Measurements from ENCODE around the gene HHAT. TPM values are rescaled to one million over a fixed set of nuclear protein-coding genes. Genes with fewer than 3 reads are reported as not detected.
"Not testable (repeated sequence)": the region's sequence is repeated elsewhere in the genome, so short reads cannot be mapped to it uniquely, and the experiment has no call there.

The HHAT gene
- total RNA-seq, 1 donor from 2014 or later: 6.9 TPM

DNA sequence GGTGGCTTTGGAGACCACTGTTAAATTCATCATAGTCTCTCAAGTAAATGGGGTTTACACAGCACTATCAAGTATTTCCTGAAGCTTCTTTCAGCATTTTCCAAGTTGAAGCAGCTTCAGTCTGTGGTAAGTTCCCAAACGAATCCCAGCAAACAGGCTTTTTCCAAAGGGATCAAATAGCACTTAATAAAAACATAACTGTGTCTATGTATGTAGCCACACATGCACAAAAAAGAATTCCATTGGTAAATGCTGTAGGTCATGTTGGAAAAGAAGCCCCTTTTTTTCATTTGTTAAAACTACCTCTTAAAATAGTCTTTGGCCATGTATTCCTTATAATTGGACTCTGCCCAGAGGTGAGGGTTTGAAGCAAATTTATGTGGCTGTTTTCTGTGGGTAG lies 69.8 kb downstream of the HHAT start:
- peaks cover 12% of the 10 kb centered on the region for H3K4me1 Mint-ChIP-seq
- TF ChIP-seq, protein P1, sequence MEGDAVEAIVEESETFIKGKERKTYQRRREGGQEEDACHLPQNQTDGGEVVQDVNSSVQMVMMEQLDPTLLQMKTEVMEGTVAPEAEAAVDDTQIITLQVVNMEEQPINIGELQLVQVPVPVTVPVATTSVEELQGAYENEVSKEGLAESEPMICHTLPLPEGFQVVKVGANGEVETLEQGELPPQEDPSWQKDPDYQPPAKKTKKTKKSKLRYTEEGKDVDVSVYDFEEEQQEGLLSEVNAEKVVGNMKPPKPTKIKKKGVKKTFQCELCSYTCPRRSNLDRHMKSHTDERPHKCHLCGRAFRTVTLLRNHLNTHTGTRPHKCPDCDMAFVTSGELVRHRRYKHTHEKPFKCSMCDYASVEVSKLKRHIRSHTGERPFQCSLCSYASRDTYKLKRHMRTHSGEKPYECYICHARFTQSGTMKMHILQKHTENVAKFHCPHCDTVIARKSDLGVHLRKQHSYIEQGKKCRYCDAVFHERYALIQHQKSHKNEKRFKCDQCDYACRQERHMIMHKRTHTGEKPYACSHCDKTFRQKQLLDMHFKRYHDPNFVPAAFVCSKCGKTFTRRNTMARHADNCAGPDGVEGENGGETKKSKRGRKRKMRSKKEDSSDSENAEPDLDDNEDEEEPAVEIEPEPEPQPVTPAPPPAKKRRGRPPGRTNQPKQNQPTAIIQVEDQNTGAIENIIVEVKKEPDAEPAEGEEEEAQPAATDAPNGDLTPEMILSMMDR (conservative IDR thresholded peaks at IDR 0.05): no peak
- peaks cover 6% of the 10 kb centered on the region for H3K36me3 Mint-ChIP-seq (ENCODE audit: low read depth)
- H3K9me3 Mint-ChIP-seq: peaks cover 7% of the 10 kb centered on the region
- H3K27me3 Mint-ChIP-seq (ENCODE audit: low read depth): no peaks in the 10 kb centered on the region
- no peak overlapping the region for H3K27ac Mint-ChIP-seq (ENCODE audit: unreplicated experiment)
- H3K4me3 Mint-ChIP-seq: no peak overlapping the region
- DNase-seq (ENCODE audit: low read depth, low spot score): no peak

DNA sequence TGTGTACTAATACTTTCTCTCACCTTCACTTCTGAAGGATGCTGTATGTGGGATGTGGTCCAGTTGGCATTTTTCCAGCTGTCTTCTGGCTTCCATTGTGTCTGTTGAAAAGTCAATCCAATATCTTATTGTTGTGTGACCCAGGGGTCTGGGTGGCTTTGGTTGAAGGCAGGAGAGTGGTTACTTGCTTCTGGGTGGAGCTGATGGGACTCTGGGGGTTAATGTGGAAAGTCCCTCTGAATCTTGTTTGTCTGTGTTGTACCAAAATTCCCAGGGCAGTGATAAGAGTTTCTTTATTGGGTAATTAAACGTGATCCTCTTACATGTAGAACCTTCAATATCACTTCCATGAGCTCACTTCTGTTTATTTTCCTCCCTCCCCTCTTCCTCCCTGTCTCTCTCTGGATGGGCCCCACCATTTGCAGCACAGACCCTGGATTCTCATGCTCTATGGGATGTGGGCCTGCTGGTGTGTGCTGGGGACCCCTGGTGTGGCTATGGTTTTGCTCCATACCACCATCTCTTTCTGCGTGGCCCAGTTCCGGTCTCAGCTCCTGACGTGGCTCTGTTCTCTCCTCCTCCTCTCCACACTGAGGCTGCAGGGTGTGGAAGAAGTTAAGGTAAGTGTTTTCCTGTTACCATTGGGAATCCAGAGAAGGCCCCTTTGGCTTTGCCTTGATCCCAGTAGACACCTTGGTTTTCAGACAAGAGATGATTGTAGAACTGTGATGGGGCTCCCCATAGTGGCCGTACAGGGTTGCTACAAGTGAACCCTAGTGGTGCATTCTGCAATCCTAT lies 71.5 kb downstream of the HHAT start:
- TF ChIP-seq, protein P1 (conservative IDR thresholded peaks at IDR 0.05): peak; percentile 84

DNA sequence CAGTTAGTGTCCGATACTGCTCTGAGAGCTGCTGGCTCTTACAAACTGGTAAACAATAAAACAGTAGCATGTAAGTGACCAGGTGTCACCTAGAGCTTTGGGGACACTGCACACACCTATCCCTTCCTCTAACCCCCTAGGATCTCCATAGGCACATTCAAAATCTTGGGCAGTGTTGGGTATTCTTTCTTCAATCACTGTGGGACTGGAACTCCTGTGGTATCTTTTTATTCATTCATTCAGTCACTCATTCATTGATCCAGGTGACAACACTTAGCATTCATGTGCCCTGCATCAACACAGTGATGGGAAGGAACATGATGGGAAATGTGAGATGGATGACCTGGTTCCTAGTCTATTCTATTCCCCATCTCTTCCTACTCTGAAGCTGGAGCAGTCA lies 73.9 kb downstream of the HHAT start:
- Mint-ChIP-seq H3K36me3 (ENCODE audit: low read depth) (peaks cover 2% of the 10 kb centered on the region), H3K27me3 (ENCODE audit: low read depth) (no peaks in the 10 kb centered on the region), H3K9me3 (peaks cover 2% of the 10 kb centered on the region), H3K4me3 (no peak overlapping the region), H3K4me1 (peaks cover 8% of the 10 kb centered on the region), H3K27ac (ENCODE audit: unreplicated experiment) (no peak overlapping the region)
- DNase-seq (ENCODE audit: low read depth, low spot score): no peak
- TF ChIP-seq, protein P1 (conservative IDR thresholded peaks at IDR 0.05): no peak

More for the DNA sequence above, 71.5 kb downstream of the HHAT start:
- peak overlapping the region; percentile 90 for H3K27ac Mint-ChIP-seq (ENCODE audit: unreplicated experiment)
- H3K4me1 Mint-ChIP-seq: peaks cover 5% of the 10 kb centered on the region
- no peak overlapping the region for H3K4me3 Mint-ChIP-seq
- peaks cover 7% of the 10 kb centered on the region for H3K9me3 Mint-ChIP-seq
- no peaks in the 10 kb centered on the region for H3K27me3 Mint-ChIP-seq (ENCODE audit: low read depth)
- peaks cover 6% of the 10 kb centered on the region for H3K36me3 Mint-ChIP-seq (ENCODE audit: low read depth)
- DNase-seq (ENCODE audit: low read depth, low spot score): peak; percentile 51

DNA sequence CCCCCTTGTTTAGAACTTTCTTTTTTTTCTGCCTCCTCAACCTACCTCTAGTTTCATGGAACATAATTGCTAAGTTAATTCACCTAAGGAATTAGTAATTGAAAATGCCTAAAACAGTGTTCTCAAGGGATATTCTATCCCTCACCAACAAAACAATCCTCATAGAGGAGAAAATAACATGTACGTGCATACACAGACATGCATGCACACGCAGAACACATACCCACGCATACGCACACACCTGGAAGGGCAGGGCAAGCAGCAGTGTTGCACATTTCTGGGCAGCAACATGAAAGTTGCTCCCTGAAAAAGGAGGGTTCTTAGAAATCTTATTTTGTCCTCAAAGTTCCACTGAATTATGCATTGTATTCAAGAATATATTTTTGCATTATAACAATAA lies 76.6 kb downstream of the HHAT start:
- Mint-ChIP-seq H3K36me3 (ENCODE audit: low read depth) (peaks cover 2% of the 10 kb centered on the region), H3K4me1 (peaks cover 8% of the 10 kb centered on the region), H3K9me3 (peaks cover 2% of the 10 kb centered on the region), H3K27me3 (ENCODE audit: low read depth) (no peaks in the 10 kb centered on the region), H3K4me3 (no peak overlapping the region), H3K27ac (ENCODE audit: unreplicated experiment) (no peak overlapping the region)
- TF ChIP-seq, protein P1 (conservative IDR thresholded peaks at IDR 0.05): no peak
- DNase-seq (ENCODE audit: low read depth, low spot score): no peak

DNA sequence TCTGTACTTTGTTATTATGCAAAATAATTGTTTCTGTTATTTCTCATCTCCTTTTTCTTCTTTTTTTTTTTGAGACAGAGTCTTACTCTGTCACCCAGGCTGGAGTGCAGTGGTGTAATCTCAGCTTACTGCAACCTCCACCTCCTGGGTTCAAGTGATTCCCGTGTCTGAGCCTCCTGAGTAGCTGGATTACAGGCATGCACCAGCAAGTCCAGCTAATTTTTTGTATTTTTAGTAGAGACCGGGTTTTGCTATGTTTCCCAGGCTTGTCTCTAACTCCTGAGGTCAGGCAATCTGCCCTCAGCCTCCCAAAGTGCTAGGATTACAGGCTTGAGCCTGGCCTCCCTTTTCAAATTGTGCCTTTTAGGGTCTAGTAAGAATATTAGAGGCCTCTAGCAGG lies 77.6 kb downstream of the HHAT start:
- H3K4me1 Mint-ChIP-seq; H3K27me3 Mint-ChIP-seq (ENCODE audit: low read depth); DNase-seq (ENCODE audit: low read depth, low spot score); H3K27ac Mint-ChIP-seq (ENCODE audit: unreplicated experiment); H3K4me3 Mint-ChIP-seq; H3K9me3 Mint-ChIP-seq; H3K36me3 Mint-ChIP-seq (ENCODE audit: low read depth): not testable (repeated sequence)

DNA sequence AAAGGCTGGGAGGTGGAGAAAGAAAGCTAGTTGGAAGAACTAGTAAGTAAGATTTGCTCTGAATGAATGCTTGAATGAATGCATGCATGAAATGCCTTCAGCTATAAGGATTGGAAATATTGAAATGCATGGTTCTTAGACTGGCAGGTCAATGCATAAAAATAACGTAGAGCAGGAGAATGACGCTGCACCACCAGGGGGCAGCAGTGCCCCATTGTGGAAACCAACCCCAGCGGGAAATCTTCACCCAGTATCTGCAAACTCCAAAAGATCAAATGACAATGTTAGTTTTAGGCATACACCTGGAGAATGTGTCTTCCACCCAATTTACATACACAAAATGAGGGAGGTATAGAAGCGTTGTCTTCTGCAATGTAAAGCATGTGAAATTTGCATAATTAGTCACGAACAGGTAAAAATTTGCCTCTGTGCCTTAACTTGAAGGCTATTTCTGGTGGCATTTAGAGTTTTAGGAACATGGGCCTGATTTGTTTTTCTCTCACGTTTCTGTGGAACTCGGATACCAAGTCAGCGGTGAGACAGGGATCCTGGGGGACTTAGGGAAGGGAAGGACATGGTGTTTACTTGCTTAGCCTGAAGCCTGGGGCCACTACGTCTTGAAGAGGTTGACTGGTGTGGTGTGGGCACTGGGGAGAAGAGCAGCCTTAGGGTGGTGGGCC lies 78.6 kb downstream of the HHAT start:
- no peaks in the 10 kb centered on the region for H3K36me3 Mint-ChIP-seq (ENCODE audit: low read depth)
- no peaks in the 10 kb centered on the region for H3K9me3 Mint-ChIP-seq
- H3K27me3 Mint-ChIP-seq (ENCODE audit: low read depth): no peaks in the 10 kb centered on the region
- H3K4me3 Mint-ChIP-seq: no peak overlapping the region
- peak; percentile 79 for DNase-seq (ENCODE audit: low read depth, low spot score)
- TF ChIP-seq, protein P1 (conservative IDR thresholded peaks at IDR 0.05): peak; percentile 97
- H3K27ac Mint-ChIP-seq (ENCODE audit: unreplicated experiment): no peak overlapping the region
- peaks cover 3% of the 10 kb centered on the region for H3K4me1 Mint-ChIP-seq

Measured in neural crest cell (in vitro differentiated cells).